HG03135 (cell line): ENCODE measurements around the gene MAN2B2.
"Not testable (repeated sequence)": the region's sequence is repeated elsewhere in the genome, so short reads cannot be mapped to it uniquely, and the experiment has no call there.

Experiments
- ATAC-seq: cut with Tn5 transposase; IDR thresholded peaks from one replicate; pipeline ENCODE4 v1.9.1; 2021; ENCODE audit warnings: mild to moderate bottlenecking, moderate library complexity; ENCODE audit not compliant: unreplicated experiment

Gene MAN2B2

DNA sequence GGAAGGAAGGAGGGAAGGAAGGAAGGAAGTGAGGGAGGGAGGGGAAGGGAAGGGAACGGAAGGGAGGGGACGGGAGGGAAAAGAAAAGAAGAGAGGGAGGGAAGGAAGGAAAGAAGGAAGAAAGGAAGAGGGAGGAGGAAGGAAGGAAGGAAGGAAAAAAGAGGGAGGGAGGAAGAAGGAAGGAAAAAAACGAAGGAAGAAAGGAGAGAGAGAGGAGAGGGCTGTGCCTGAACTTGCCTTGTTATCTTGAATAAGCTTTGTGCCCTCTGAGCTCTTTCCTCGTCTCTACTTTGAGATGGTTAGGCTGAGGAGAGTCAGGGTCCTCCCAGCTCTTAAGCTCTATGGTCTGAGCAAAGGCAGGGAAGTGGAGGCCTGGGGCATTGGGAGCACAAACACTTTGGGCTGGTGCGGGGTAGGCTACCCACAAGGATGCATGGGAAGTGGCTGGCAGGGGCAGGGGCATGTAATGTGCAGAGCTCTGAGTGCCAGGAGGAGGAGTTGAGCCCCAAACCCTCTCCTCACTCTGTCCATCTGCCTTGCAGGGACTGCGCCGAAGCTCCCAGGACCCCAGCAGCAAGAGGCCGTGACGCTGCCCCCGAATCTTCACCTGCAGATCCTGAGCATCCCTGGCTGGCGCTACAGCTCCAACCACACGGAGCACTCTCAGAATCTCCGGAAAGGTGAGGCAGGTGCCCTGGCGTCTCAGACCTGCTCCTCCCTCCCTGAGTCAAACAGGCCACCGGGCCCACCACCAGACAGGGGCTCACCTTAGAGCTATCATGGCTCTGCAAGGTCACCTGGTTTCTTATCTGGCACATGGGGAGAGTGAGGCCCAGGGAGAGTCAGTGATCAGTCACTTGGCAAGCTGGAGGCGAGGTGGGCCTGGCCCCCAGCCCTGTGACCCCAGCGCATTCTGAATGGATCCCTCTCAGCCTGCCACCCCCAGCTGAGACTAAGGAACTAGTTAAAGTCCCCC is 39.0 kb downstream of the MAN2B2 start:
- no peak for ATAC-seq

DNA sequence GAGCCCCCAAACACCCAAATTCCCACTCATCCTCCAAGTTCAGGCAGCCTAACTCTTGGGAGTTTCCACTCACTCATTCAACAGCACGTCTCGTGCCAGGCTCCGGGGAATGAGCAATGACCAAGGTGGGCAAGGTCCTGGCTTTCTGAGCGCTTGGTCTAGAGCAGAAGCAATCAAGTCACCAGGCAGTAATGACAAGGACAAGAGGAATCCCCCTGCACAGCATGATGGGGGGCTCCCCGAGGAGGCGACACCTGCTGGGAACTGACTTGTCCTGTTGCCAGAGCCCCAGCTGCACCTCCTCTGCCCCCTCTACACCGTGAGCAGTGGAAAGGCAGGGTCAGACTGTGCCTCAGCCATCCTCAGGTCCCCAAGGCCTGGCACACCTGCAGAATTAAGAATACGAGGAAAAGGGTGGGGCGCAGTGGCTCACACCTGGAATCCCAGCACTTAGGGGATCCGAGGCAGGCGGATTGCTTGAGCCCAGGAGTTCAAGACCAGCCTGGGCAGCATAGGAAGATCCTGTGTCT is 39.8 kb downstream of the MAN2B2 start:
- ATAC-seq, result no peak

DNA sequence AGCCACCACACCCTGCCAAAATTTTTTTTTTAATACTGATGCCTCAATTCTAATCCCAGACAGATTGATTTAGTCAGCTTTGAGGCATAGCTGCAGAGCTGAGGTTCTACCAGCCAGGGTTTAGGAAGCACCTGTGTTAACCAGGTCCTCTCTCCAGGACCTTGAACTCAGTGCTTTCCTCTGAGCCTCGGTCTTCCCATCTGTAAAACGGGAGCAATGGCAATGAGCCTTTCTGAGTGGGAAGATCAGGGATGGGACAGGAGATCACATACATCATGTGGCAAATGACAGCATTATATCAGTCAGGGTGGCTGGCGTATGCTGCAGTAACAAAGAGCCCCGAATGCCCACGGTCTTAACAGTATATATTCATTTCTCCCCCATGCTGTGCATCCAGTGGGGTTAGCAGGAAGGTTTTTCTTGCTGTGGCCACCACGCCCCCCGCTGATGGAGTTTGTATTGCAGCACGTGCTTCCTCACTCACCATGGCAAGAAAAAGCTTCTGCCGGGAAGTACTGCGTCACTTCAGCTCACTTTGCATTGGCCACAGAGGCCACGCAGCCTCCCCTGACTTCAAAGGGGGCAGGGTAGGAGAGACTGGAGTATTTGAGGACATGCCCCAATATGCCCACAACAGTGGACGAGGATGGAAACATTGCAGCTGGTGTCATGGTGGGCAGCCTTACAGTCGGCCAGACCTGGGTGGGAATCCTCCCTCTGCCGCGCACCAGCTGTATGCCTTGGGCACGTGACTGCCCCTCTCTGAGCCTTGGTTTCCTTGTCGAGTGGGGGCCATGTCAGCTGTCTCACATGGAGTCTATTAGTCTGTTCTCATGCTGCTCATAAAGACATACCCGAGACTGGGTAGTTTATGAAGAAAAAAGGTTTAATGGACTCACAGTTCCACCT is 41.4 kb downstream of the MAN2B2 start:
- no peak for ATAC-seq

DNA sequence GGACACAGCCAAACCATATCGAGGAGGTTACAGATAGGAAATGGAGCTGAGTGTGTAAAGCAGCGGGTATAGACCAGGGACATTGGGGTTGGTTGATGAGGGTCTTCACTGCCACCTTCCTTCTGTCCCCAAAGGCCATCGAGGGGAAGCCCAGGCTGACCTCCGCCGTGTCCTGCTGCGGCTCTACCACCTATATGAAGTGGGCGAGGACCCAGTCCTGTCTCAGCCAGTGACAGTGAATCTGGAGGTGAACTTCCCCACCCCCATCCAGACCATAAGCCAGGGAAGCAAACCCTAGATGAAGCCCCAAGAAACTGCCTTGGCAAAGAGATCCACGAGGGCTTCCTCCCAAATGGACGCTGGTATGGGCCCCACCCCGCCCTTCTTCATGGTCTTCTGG is 42.3 kb downstream of the MAN2B2 start:
- ATAC-seq, result no peak

DNA sequence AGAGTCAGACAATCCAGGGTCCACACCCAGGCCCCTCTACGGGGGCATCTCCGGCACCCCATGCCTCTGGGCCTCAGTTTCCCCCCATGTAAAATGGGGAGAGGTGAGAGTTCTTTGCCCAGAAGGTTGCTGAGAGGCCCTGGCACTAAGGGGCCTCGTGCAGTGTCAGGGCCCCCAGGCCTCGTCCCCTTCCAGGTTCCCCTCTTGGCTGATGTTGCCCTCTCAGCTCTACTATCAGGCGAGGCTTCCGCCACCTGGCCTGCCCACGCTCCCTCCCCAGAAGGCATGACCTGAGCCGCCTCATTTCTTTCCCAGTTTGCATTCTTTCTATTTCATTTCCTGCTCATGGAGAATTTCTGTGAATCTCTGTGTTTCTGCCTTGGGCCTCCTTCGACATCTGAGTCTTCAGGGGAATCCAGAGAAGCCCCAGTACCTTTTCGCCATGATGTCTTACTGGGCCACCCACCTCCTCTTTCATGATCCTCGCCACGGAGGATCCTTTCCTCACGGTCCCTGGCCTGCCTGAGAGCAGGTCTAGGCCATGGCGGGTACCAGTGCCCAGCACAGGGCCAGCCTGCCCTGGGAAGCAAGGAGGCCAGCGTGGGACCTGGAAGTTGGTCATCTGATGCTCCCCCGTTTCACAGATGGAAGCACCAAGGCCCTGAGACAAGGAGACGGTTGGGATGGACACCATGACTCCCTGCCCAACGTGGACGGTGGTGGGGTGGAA is 43.6 kb downstream of the MAN2B2 start:
- no peak for ATAC-seq

DNA sequence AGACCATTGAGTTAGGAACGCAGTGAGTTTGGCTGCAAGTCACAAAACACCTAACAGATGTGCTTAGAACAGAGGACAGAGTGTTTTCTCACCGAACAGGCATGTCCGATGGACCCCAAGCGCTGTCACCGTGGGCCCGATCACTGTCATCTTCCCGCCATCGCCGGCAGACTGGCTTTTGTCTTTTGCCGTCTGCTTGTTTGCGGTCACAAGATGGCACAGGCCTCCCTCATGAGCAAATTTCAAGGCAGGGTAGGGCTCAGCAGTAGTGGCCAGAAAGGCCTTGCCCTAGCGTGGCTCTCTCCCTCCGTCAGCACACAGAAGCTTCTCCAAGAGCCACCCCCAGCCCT is 44.1 kb downstream of the MAN2B2 start:
- ATAC-seq, result no peak

DNA sequence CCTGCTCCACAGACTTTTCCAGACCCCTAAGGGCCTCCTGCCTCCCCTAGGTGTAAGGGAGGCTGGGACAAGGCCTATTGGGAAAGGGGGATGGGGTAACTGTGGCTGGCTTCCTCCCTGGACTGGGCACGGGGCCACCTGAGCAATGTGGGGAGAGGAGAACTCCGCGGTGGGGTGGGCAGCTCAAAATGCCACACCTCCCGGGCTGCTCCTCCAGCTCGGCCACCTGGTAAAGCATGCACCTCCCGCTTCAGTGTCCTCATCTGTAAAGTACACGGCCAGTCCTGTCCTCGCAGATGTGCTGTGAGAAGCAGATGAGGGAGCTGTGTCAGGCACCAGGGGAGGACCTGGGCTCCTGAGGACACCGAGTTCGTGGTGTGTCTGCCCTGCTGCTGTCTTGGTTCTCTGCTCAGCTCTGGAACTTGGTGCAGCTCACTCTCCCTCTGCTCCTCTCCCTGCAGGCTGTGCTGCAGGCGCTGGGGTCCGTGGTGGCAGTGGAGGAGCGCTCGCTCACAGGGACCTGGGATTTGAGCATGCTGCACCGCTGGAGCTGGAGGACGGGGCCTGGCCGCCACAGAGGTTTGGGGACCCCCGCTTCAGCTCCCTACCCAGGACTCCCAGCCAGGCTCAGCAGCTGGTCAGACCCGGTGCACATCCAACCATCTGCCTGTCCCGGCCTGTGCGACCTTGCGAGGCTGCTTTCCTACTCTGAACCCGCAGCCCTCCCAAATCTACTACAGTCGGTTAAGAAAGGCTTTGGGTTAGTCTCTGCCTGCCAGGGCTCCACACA is 44.7 kb downstream of the MAN2B2 start:
- no peak for ATAC-seq

DNA sequence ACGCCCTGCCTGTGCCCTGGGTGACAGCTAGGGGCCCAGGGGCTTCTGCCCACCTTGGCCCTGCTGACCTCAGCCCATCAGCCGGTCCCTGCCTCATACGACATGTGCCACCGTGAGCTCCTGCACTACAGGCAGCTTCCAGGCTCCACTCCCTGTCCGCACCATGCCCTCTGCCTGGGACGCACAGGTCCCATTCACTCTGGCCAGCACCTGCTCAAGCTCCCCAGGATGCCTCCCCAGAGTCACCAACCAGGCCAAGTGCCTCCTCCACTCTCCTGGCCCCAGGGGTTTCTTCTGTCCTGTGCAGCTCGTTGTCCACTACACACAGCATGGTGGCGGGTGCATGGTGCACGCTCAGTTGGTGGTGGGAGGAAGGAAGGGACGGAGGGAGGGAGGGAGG is 45.3 kb downstream of the MAN2B2 start:
- no peak for ATAC-seq

DNA sequence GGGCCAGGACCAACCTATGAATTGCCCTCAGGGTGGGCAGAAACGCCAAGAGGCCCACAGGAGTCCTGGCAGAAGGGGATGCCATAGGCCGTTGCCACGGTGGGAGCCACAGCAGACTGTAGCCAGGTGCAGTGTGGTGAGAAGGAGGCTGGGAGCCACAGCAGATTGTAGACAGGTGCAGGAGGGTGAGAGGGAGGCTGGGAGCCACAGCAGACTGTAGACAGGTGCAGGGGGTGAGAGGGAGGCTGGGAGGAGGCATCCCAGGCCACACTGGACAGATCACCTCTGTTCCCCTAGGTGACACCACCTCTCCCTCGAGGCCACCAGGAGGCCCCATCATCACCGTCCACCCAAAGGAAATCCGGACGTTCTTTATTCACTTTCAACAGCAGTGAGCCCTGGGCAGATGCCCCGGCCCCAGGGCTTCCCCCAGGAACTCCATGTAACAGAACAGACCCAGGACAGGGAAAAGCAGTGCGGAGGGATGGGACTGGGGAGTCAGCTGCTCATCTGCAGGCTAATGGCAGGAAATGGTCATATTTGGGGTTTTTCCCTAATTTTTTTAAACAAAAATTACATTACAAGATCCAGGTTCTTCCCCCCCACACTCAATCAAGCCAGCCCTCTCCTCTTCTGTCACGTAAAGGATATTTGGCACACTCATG is 46.0 kb downstream of the MAN2B2 start:
- ATAC-seq, result no peak

DNA sequence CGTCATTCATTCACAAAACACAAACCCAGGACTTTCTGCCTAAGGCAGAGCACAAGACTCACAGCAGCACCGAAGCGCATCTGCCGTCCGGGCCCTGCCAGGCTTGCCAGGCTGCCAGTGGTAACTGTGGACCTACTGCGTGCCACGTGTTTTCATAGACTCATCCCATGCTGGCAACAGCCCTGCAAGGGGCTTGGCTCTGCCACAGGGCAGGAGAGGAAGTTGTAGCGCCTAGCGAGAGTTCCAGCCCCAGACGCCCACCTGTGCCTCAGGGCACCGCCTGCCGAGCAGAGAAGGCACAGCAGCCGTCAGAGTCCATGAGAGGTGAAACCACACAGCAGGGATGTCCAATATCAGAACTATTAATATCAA is 46.6 kb downstream of the MAN2B2 start:
- no peak for ATAC-seq

DNA sequence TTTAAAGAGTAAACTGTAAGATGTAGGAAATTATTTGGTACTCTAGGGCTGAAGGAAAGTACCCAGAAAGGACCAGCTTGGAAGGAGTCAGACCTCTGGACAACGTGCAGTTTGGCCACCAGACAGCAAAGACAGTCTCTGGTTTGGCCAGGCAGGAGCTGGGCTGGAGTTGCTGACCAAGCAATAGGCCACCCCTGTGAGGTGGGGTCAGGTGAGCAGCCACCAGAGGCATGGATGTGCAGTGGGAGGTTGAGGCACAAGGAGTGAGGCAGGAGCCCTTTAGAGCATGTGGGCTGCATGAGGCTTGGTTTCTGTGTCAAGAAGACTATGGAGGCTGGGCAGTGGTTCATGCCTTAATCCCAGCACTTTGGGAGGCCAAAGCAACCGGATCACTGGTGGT is 47.8 kb downstream of the MAN2B2 start:
- no peak for ATAC-seq

DNA sequence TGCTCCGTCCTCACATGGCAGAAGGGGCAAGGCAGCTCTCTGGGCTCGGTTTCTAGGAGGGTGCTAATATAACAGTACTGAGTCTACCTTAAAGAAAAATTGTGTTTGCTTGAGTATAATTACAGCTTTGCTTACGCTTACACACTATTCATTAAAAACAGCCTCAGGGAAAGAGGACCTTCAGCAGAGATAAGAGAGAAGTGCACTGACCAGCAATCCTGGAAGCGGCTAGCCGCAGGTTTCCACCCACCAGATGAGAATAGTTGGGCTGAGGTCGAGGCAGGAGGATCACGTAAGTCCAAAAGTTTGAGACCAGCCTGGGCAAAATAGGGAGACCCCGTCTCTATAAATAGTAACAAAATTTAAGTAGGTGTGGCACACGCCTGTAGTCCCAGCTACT is 50.3 kb downstream of the MAN2B2 start:
- ATAC-seq, result no peak

DNA sequence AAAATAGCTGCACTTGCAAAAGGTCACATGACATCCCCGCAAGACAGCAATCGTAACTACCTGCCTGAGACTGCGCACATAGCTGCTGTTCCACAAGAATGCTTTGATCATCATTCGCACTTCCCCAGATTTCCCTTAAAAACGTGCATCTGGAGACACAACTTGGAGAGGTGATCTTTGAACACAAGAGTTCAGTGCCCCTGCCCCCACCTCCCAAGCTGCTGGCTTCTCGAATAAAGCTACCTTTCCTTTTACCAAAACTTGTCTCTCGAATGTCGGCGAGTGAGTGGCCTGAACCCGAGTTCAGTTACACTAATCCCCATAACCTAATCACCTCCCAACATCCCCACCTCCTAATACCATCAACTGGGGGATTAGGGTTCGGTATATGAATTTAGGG is 51.1 kb downstream of the MAN2B2 start:
- no peak for ATAC-seq

DNA sequence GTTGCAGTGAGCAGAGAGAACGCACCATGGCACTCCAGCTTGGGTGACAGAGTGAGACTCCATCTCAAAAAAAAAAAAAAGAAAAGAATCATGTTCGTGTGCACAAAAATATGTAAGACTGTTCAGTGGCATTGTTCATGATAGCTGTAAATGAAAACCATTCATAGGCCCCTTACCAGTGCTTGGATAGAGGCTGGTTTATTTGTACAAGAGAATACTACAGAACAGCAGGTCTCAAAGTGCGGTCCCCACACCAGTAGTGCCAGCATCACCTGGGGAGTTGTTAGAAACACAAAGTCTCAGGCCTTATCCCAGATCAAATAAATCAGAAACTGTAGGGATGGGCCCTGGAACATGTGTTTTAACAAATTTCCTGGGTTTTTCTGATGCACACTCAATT is 52.8 kb downstream of the MAN2B2 start:
- ATAC-seq, result no peak

DNA sequence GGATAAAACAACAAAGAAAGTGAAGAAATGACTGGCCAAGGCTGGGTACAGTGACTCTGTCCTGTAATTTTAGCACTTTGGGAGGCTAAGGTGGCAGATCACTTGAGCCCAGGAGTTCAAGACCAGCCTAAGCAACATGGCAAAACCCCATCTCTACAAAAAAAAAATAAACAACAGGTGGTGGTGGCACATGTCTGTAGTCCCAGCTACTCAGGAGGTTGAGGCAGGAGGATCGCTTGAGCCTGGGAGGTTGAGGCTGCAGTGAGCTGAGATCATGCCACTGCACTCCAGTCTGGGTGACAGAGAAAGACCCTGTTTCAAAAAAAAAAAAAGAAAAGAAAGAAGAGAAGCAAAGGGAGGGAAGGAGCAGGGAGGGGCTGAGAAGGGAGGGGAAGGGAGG is 53.5 kb downstream of the MAN2B2 start:
- ATAC-seq, result not testable (repeated sequence)

DNA sequence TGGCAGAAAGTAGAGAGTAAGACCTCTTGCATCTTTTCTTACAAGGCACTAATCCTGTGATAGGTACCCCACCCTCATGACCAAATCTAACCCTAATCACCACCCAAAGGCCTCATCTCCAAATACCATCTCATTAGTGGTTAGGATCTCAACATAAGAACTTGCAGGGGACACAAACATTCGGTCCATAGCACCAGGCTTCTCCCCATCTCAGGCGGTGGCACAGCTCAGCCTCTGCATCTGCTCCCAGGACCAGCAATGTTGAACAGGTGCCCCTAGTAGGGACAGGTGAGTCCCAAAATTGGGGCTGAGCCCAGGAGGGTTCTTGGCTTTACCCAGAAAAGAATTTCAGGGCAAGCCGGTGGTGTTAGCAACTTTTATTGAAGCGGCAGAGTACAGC is 57.1 kb downstream of the MAN2B2 start:
- no peak for ATAC-seq

DNA sequence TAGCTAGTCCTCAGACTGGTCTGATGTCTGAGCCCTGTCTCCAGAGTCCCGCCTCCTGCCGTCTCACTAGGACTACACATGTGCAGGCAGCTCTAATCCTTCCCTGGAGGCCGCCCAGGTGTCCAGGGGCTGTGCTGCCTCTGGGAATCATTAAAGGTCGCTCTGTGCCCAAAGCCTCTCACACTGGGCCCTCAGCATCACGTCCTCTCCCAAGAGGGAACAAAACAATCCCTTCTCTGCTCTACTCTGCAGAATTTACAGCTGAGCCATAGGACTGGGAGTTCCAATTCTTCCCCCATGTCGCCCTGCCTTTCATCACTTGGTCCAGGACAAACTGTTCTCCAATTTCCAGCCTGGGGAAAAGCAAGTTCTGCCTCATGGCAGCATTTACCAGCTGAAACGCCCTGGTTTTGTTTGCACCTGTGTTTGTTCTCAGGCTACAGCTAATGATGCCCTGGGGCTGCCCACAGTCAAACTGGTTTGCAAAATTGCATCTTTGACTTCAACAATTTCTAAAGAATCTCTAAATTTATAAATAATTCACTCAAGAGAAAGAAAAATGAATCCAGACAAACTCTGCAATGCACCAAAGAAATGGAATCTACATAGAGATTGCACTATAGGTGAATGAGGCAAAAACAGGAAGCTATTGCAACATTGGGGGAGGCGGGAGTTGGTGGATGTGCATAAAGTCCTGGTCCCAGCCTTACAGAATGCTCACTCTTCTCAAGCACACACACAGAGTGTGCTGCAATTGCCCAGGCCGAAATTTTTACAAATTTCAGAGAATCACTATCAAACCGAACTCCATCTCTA is 58.3 kb downstream of the MAN2B2 start:
- ATAC-seq, result no peak

DNA sequence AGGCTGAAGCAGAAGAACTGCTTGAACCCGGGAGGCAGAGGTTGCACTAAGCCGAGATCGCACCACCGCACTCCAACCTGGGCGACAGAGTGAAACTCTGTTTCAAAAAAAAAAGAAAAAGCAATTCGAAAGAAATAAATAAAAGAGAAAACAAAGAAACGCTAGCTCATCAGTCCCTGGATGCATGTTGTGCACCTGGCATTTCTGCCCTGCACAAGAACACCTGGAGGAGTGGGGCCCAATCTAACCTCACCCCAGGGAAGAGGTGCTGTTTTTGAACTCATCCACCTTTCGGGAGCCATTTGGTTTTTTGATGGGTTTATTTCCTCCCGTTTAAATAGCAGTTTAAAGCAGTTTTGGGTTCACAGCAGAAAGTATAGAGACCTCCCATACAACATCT is 59.8 kb downstream of the MAN2B2 start:
- ATAC-seq, result no peak

DNA sequence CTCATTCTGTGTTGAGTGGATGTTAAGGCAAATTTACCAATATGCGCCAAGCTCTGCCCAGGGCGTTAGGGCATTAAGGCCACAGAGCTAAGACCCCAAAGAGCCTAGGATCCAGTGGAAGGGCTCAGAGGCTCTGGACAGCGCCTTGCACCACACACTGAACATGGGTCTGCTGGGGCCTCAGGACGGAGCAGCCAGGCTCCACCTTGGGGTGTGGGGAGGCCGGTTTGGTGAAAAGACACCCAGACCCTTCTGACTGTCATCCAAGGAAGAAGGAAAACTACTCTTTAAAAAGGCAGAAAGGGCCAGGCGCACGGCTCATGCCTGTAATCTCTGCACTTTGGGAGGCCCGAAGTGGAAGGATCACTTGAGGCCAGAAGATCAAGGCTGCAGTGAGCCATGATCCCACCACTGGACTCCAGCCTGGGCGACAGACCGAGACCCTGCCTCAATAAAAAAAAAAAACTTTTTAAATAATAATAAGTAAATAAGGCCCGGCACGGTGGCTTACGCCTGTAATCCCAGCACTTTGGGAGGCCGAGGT is 64.2 kb downstream of the MAN2B2 start:
- no peak for ATAC-seq
